WTC11 (cell line): ENCODE data around the gene COX6A1.

Experiments
- ETV6 ChIP-seq: sonication (generic); formaldehyde crosslinking; IDR thresholded peaks from 2 replicates; pipeline ENCODE4 v1.8.1; 2022; ENCODE audit warnings: mild to moderate bottlenecking, missing genetic modification reagents
- NR3C1 ChIP-seq: sonication (generic); formaldehyde crosslinking; conservative IDR thresholded peaks from 2 replicates; pipeline ENCODE4 v1.8.1; 2023; ENCODE audit warnings: low read depth, mild to moderate bottlenecking, missing genetic modification reagents
- SP1 ChIP-seq: sonication (generic); formaldehyde crosslinking; conservative IDR thresholded peaks from 2 replicates; pipeline ENCODE4 v1.8.1; 2022; ENCODE audit warnings: missing genetic modification reagents
- TCF7 ChIP-seq: sonication (generic); formaldehyde crosslinking; IDR thresholded peaks from 2 replicates; pipeline ENCODE4 v1.8.0; 2022; ENCODE audit warnings: mild to moderate bottlenecking, low read depth, missing genetic modification reagents, moderate library complexity

DNA sequence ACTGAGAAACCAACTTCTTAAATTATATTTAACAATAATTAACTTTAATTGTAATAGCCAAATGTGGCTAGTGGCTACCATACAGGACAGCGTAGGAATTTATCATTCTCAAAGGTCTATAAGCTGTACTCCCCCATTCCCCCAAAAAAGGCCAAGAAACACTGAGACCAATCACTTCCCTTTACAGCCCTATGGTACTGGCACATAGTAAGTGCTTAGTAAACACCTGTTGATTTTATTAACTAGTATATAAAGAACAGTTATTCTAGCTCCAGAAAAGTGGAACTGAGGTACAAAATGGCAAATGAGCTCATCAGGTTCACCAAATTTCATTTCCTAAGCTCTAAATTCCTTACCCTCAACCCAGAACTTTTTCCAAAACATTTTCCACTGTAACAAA lies 37.7 kb downstream of the COX6A1 start:
- TF ChIP-seq SP1 (CRISPR knock-in tag): no peak
- no peak for TF ChIP-seq ETV6 (CRISPR knock-in tag)
- TF ChIP-seq NR3C1 (CRISPR knock-in tag): no peak
- no peak for TF ChIP-seq TCF7 (CRISPR knock-in tag)
